H9 (cell line): Measurements from ENCODE around the gene CCDC27. TPM values are rescaled to one million over a fixed set of nuclear protein-coding genes. Genes with fewer than 3 reads are reported as not detected.

ENCODE experiments used
- DNase-seq: peaks from one replicate; pipeline ENCODE4 v3.0.0-alpha.2; 2017
- H2AFZ ChIP-seq: one replicate; pipeline ENCODE4 v1.6.1; 2013; ENCODE audit warnings: mild to moderate bottlenecking, low read length, control low read depth, moderate library complexity
- H2AK5ac ChIP-seq: 2 replicates; pipeline ENCODE4 v1.6.1; 2013; ENCODE audit warnings: low read length, control low read depth, mixed read lengths; ENCODE audit not compliant: insufficient read length
- H2BK120ac ChIP-seq: one replicate; pipeline ENCODE4 v1.6.1; 2013; ENCODE audit warnings: low read depth, mild to moderate bottlenecking, low read length, control low read depth, inconsistent platforms; ENCODE audit not compliant: poor library complexity, severe bottlenecking
- H2BK12ac ChIP-seq: 2 replicates; pipeline ENCODE4 v1.6.1; 2013; ENCODE audit warnings: low read length, control low read depth, mixed read lengths, low read depth; ENCODE audit not compliant: insufficient read length
- H2BK15ac ChIP-seq: 2 replicates; pipeline ENCODE4 v1.6.1; 2013; ENCODE audit warnings: low read depth, low read length, control low read depth
- H2BK20ac ChIP-seq: one replicate; pipeline ENCODE4 v1.6.1; 2013; ENCODE audit warnings: low read depth, mild to moderate bottlenecking, low read length, control low read depth, inconsistent platforms; ENCODE audit not compliant: poor library complexity, severe bottlenecking
- H2BK5ac ChIP-seq: 2 replicates; pipeline ENCODE4 v1.6.1; 2013; ENCODE audit warnings: low read length, control low read depth, mixed read lengths; ENCODE audit not compliant: insufficient read length
- H3K14ac ChIP-seq: 2 replicates; pipeline ENCODE4 v1.6.1; 2013; ENCODE audit warnings: low read length, control low read depth; ENCODE audit not compliant: insufficient read depth
- H3K18ac ChIP-seq: 2 replicates; pipeline ENCODE4 v1.6.1; 2013; ENCODE audit warnings: low read depth, mild to moderate bottlenecking, mixed read lengths, low read length, control low read depth; ENCODE audit not compliant: insufficient read length
- H3K23ac ChIP-seq: 2 replicates; pipeline ENCODE4 v1.6.1; 2013; ENCODE audit warnings: low read length, control low read depth, mixed read lengths, low read depth; ENCODE audit not compliant: insufficient read length
- H3K23me2 ChIP-seq: 2 replicates; pipeline ENCODE4 v1.6.1; 2013; ENCODE audit warnings: low read depth, mild to moderate bottlenecking, mixed read lengths, low read length, control low read depth; ENCODE audit not compliant: insufficient read length, poor library complexity, severe bottlenecking
- H3K27ac ChIP-seq: 2 replicates; pipeline ENCODE4 v1.5.1; 2013; ENCODE audit warnings: low read length, control low read depth, mixed read lengths, low read depth; ENCODE audit not compliant: insufficient read length
- H3K27me3 ChIP-seq: 2 replicates; pipeline ENCODE4 v1.6.1; 2013; ENCODE audit warnings: low read length, control low read depth, inconsistent platforms; ENCODE audit not compliant: insufficient read depth
- H3K4ac ChIP-seq: 2 replicates; pipeline ENCODE4 v1.6.1; 2013; ENCODE audit warnings: low read depth, mild to moderate bottlenecking, control low read depth, inconsistent platforms, low read length, moderate library complexity
- H3K4me1 ChIP-seq: 2 replicates; pipeline ENCODE4 v1.6.1; 2013; ENCODE audit warnings: low read length, control low read depth, inconsistent platforms; ENCODE audit not compliant: insufficient read depth
- H3K4me2 ChIP-seq: 2 replicates; pipeline ENCODE4 v1.6.1; 2013; ENCODE audit warnings: low read length, control low read depth, mixed read lengths; ENCODE audit not compliant: insufficient read length, insufficient read depth
- H3K56ac ChIP-seq: 2 replicates; pipeline ENCODE4 v1.6.1; 2013; ENCODE audit warnings: low read depth, mild to moderate bottlenecking, mixed read lengths, low read length, control low read depth; ENCODE audit not compliant: insufficient read length
- H3K79me1 ChIP-seq: 2 replicates; pipeline ENCODE4 v1.6.1; 2013; ENCODE audit warnings: low read depth, mild to moderate bottlenecking, moderate library complexity, low read length, control low read depth, inconsistent platforms; ENCODE audit not compliant: insufficient read depth, poor library complexity, severe bottlenecking
- H3K79me2 ChIP-seq: 2 replicates; pipeline ENCODE4 v1.6.1; 2013; ENCODE audit warnings: low read length, control low read depth, inconsistent platforms; ENCODE audit not compliant: insufficient read depth
- H3K9ac ChIP-seq: 2 replicates; pipeline ENCODE4 v1.6.1; 2013; ENCODE audit warnings: low read length, control low read depth, mixed read lengths; ENCODE audit not compliant: insufficient read length; ENCODE audit errors: extremely low read depth
- H3K9me3 ChIP-seq: one replicate; pipeline ENCODE4 v1.6.1; 2013; ENCODE audit warnings: low read depth, low read length, inconsistent platforms; ENCODE audit not compliant: control insufficient read depth
- H3T11ph ChIP-seq: one replicate; pipeline ENCODE4 v1.6.1; 2013; ENCODE audit warnings: mild to moderate bottlenecking, low read length, control low read depth, inconsistent platforms
- H4K20me1 ChIP-seq: one replicate; pipeline ENCODE4 v1.6.1; 2013; ENCODE audit not compliant: control insufficient read depth, insufficient read length, insufficient read depth
- H4K5ac ChIP-seq: 2 replicates; pipeline ENCODE4 v1.6.1; 2013; ENCODE audit warnings: low read depth, mild to moderate bottlenecking, mixed read lengths, low read length, control low read depth; ENCODE audit not compliant: insufficient read length
- H4K8ac ChIP-seq: replicated peaks from 2 replicates; pipeline ENCODE4 v1.6.1; 2013; ENCODE audit warnings: low read length, control low read depth, mixed read lengths, low read depth; ENCODE audit not compliant: insufficient read length
- H4K91ac ChIP-seq: 2 replicates; pipeline ENCODE4 v1.6.1; 2013; ENCODE audit warnings: low read depth, mild to moderate bottlenecking, moderate library complexity, mixed read lengths, low read length, control low read depth; ENCODE audit not compliant: insufficient read length
- H3K27ac Mint-ChIP-seq, 3 experiments: 2 replicates in 2 of 3; 3 replicates in 1 of 3; pipeline ENCODE4 v1.8.0; 2020 to 2021; ENCODE audit warnings: mixed read lengths in 3 of 3, mild to moderate bottlenecking in 1 of 3, moderate library complexity in 1 of 3
- H3K27me3 Mint-ChIP-seq: 2 replicates; pipeline ENCODE4 v1.8.0; 2021; ENCODE audit warnings: low read depth, mild to moderate bottlenecking, moderate library complexity, mixed read lengths
- H3K36me3 Mint-ChIP-seq, 3 experiments: 2 replicates in 2 of 3; 3 replicates in 1 of 3; pipeline ENCODE4 v1.8.0; 2020 to 2021; ENCODE audit warnings: low read depth in 3 of 3, mixed read lengths in 3 of 3; ENCODE audit not compliant: insufficient read depth in 1 of 3
- H3K4me1 Mint-ChIP-seq, 2 experiments: 2 replicates each; pipeline ENCODE4 v1.8.0; 2020; ENCODE audit warnings: mixed read lengths in 2 of 2
- H3K4me3 Mint-ChIP-seq, 2 experiments: 2 replicates in 1 of 2; 3 replicates in 1 of 2; pipeline ENCODE4 v1.8.0; 2020 to 2021; ENCODE audit warnings: mild to moderate bottlenecking in 2 of 2, mixed read lengths in 2 of 2, moderate library complexity in 1 of 2
- H3K9me3 Mint-ChIP-seq, 2 experiments: 2 replicates in 1 of 2; 3 replicates in 1 of 2; pipeline ENCODE4 v1.8.0; 2020; ENCODE audit warnings: mild to moderate bottlenecking in 2 of 2, mixed read lengths in 2 of 2, moderate library complexity in 1 of 2
- WGBS: extraction: QIAGEN DNeasy Blood & Tissue Kit; methylation state at CpG from one replicate; pipeline ENCODE4 v1.1.7; 2013; ENCODE audit warnings: missing lambda C conversion rate, low lambda C conversion rate, mixed read lengths; ENCODE audit not compliant: insufficient read length; ENCODE audit errors: extremely low coverage; 5-methylcytosine and 5-hydroxymethylcytosine counted together
- total RNA-seq: library from RNA; stranded (reverse); gene quantifications from 2 replicates; pipeline ENCODE4 v1.2.1, GENCODE V29; 2021
- TF ChIP-seq, protein P1 (sequence below): fragments of 200-600 bp; sonication (generic); conservative IDR thresholded peaks from 3 replicates; pipeline ENCODE4 v1.8.0; 2021; ENCODE audit warnings: antibody characterized with exemption, mild to moderate bottlenecking

The CCDC27 gene
- total RNA-seq, 1 experiment from 2014 or later, result not detected

- Histone ChIP-seq H4K20me1 (no peaks in the 10 kb centered on the region), H3K14ac (no peak overlapping the region), H3K23me2 (no peaks in the 10 kb centered on the region), H3K4me2 (no peak overlapping the region), H2BK5ac (no peak overlapping the region), H3K79me1 (no peaks in the 10 kb centered on the region), H2AK5ac (no peak overlapping the region), H3K56ac (no peak overlapping the region), H3K9ac (no peak overlapping the region), H3K23ac (no peak overlapping the region), H3T11ph (no peak overlapping the region), H3K27me3 (no peaks in the 10 kb centered on the region), H4K91ac (no peak overlapping the region), H2BK15ac (no peak overlapping the region), H3K18ac (no peak overlapping the region), H3K4me1 (no peaks in the 10 kb centered on the region), H4K5ac (no peak overlapping the region), H2BK20ac (no peak overlapping the region), H2AFZ (no peak overlapping the region), H3K27ac (no peak overlapping the region), H3K79me2 (no peaks in the 10 kb centered on the region), H4K8ac (no peak overlapping the region), H2BK120ac (no peak overlapping the region), H2BK12ac (no peak overlapping the region), H3K4ac (no peak overlapping the region), H3K9me3 (no peaks in the 10 kb centered on the region)
- Mint-ChIP-seq H3K4me3 (no peak overlapping the region), H3K36me3 (peaks cover 7 to 35% (median 17%) of the 10 kb centered on the region in 3 experiments; a peak in 6 of 7 replicates), H3K4me1 (0 out of 4 replicates have a peak, but pooled peaks cover 0 to 2% of the 10 kb centered on the region in 2 experiments), H3K27ac (no peak overlapping the region; a peak in 1 of 7 replicates), H3K9me3 (no peaks in the 10 kb centered on the region), H3K27me3 (no peaks in the 10 kb centered on the region; the same call in 1 of the 2 replicates)
- DNase-seq, result no peak
- no CpG with 5 or more reads among the region's 6 CpGs for WGBS
- TF ChIP-seq, protein P1, sequence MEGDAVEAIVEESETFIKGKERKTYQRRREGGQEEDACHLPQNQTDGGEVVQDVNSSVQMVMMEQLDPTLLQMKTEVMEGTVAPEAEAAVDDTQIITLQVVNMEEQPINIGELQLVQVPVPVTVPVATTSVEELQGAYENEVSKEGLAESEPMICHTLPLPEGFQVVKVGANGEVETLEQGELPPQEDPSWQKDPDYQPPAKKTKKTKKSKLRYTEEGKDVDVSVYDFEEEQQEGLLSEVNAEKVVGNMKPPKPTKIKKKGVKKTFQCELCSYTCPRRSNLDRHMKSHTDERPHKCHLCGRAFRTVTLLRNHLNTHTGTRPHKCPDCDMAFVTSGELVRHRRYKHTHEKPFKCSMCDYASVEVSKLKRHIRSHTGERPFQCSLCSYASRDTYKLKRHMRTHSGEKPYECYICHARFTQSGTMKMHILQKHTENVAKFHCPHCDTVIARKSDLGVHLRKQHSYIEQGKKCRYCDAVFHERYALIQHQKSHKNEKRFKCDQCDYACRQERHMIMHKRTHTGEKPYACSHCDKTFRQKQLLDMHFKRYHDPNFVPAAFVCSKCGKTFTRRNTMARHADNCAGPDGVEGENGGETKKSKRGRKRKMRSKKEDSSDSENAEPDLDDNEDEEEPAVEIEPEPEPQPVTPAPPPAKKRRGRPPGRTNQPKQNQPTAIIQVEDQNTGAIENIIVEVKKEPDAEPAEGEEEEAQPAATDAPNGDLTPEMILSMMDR, result no peak
Measured at GRCh38 chr1:3821004-3821403, 68.8 kb downstream of the CCDC27 start.

Other genes starting within 250 kb of the CCDC27 start
- gene MEGF6, start 140.9 kb upstream of the CCDC27 start, total RNA-seq, result 19.9 and 21.3 TPM in 2 replicates
- 24.0 and 24.7 TPM in 2 replicates for gene TPRG1L, start 127.4 kb upstream of the CCDC27 start, total RNA-seq
- gene WRAP73, start 102.3 kb upstream of the CCDC27 start, total RNA-seq, result 28.4 and 33.8 TPM in 2 replicates
- 4.7 and 4.9 TPM in 2 replicates for gene TP73, start 99.9 kb upstream of the CCDC27 start, total RNA-seq
- gene SMIM1, start 20.3 kb downstream of the CCDC27 start, total RNA-seq, result 5.3 and 7.3 TPM in 2 replicates
- gene LRRC47, start 44.0 kb downstream of the CCDC27 start, total RNA-seq, result 65.1 and 72.8 TPM in 2 replicates
- 34.5 and 40.8 TPM in 2 replicates for gene CEP104, start 104.8 kb downstream of the CCDC27 start, total RNA-seq
- gene DFFB, start 105.0 kb downstream of the CCDC27 start, total RNA-seq, result 9.1 and 9.7 TPM in 2 replicates
- 20.6 and 21.1 TPM in 2 replicates for gene C1orf174, start 147.8 kb downstream of the CCDC27 start, total RNA-seq